Osteocyte (in vitro differentiated cells): ENCODE measurements around the gene SLC6A5. TPM values are rescaled to one million over a fixed set of nuclear protein-coding genes. Genes with fewer than 3 reads are reported as not detected.

Source experiments
- DNase-seq: peaks from one replicate; pipeline ENCODE4 v3.0.0; 2021; ENCODE audit warnings: mixed read lengths; ENCODE audit not compliant: unreplicated experiment; ENCODE audit errors: extremely low spot score
- H3K27ac Mint-ChIP-seq: one replicate; pipeline ENCODE4 v1.8.0; 2021; ENCODE audit warnings: mild to moderate bottlenecking, mixed read lengths; ENCODE audit not compliant: unreplicated experiment
- H3K27me3 Mint-ChIP-seq: one replicate; pipeline ENCODE4 v1.8.0; 2021; ENCODE audit warnings: mixed read lengths; ENCODE audit not compliant: unreplicated experiment
- H3K36me3 Mint-ChIP-seq: one replicate; pipeline ENCODE4 v1.8.0; 2021; ENCODE audit warnings: mixed read lengths; ENCODE audit not compliant: unreplicated experiment
- H3K4me1 Mint-ChIP-seq: one replicate; pipeline ENCODE4 v1.8.0; 2021; ENCODE audit warnings: mixed read lengths; ENCODE audit not compliant: unreplicated experiment
- H3K4me3 Mint-ChIP-seq: one replicate; pipeline ENCODE4 v1.8.0; 2021; ENCODE audit warnings: mild to moderate bottlenecking, moderate library complexity, mixed read lengths; ENCODE audit not compliant: unreplicated experiment
- H3K9me3 Mint-ChIP-seq: one replicate; pipeline ENCODE4 v1.8.0; 2021; ENCODE audit warnings: mixed read lengths; ENCODE audit not compliant: unreplicated experiment
- CTCF ChIP-seq: fragments of 200-600 bp; sonication (generic); IDR thresholded peaks from 2 replicates; pipeline ENCODE4 v1.5.0; 2021; ENCODE audit warnings: antibody characterized with exemption, mild to moderate bottlenecking, moderate library complexity
- total RNA-seq: library from RNA; stranded (reverse); gene quantifications from 2 replicates; pipeline ENCODE4 v1.2.1, GENCODE V29; 2021

Gene SLC6A5
- total RNA-seq, 1 donor from 2014 or later: not detected

- Mint-ChIP-seq H3K9me3 (peaks cover 4% of the 10 kb centered on the region), H3K27me3 (peaks cover 17% of the 10 kb centered on the region), H3K27ac (no peak overlapping the region), H3K36me3 (no peaks in the 10 kb centered on the region), H3K4me3 (no peak overlapping the region), H3K4me1 (no peaks in the 10 kb centered on the region)
- TF ChIP-seq CTCF: no peak
- DNase-seq: no peak
Observed at GRCh38 chr11:20601221-20601914, 2.0 kb downstream of the SLC6A5 start.

GRCh38 chr11:20604295-20604803 lies 4.9 kb downstream of the SLC6A5 start:
- Mint-ChIP-seq H3K4me1 (no peaks in the 10 kb centered on the region), H3K27ac (no peak overlapping the region), H3K9me3 (peaks cover 4% of the 10 kb centered on the region), H3K36me3 (no peaks in the 10 kb centered on the region), H3K27me3 (peaks cover 28% of the 10 kb centered on the region), H3K4me3 (no peak overlapping the region)
- DNase-seq: no peak
- TF ChIP-seq CTCF: no peak

GRCh38 chr11:20604864-20605601 lies 5.6 kb downstream of the SLC6A5 start:
- DNase-seq: no peak
- Mint-ChIP-seq H3K36me3 (no peaks in the 10 kb centered on the region), H3K4me3 (no peak overlapping the region), H3K9me3 (no peaks in the 10 kb centered on the region), H3K27ac (no peak overlapping the region), H3K4me1 (peaks cover 1% of the 10 kb centered on the region), H3K27me3 (peaks cover 26% of the 10 kb centered on the region)
- no peak for TF ChIP-seq CTCF

GRCh38 chr11:20605602-20606091 lies 6.2 kb downstream of the SLC6A5 start:
- DNase-seq: no peak
- Mint-ChIP-seq H3K4me3 (no peak overlapping the region), H3K27me3 (peaks cover 26% of the 10 kb centered on the region), H3K9me3 (no peaks in the 10 kb centered on the region), H3K36me3 (no peaks in the 10 kb centered on the region), H3K4me1 (peaks cover 6% of the 10 kb centered on the region), H3K27ac (no peak overlapping the region)
- TF ChIP-seq CTCF: no peak

GRCh38 chr11:20608934-20609333 lies 9.5 kb downstream of the SLC6A5 start:
- no peak for TF ChIP-seq CTCF
- Mint-ChIP-seq H3K9me3 (no peaks in the 10 kb centered on the region), H3K27ac (no peak overlapping the region), H3K36me3 (no peaks in the 10 kb centered on the region), H3K27me3 (peaks cover 30% of the 10 kb centered on the region), H3K4me3 (no peak overlapping the region), H3K4me1 (peaks cover 6% of the 10 kb centered on the region)
- DNase-seq: no peak
